Stimulated activated CD4-positive, alpha-beta T cell treated with anti-CD3 and anti-CD28 coated beads, Interleukin-15, amount 100 ng/mL, for 48 hours (primary cell): ENCODE data around the gene COQ8A.
"Not testable (repeated sequence)": the region's sequence is repeated elsewhere in the genome, so short reads cannot be mapped to it uniquely, and the experiment has no call there.

Experiments
- DNase-seq, 2 donors: peaks; one replicate each; pipeline ENCODE4 v3.0.0-alpha.2; 2020; ENCODE audit warnings: low read depth in 2 of 2

The COQ8A gene

GRCh38 chr1:226929260-226930111 is 10.6 kb upstream of the COQ8A start:
- not testable (repeated sequence) for DNase-seq

- DNase-seq, result no peak
Measured at GRCh38 chr1:226934483-226935237, 5.4 kb upstream of the COQ8A start.

GRCh38 chr1:226937940-226938725 is 2.0 kb upstream of the COQ8A start:
- DNase-seq, result no peak

- no peak for DNase-seq
Measured at GRCh38 chr1:226938903-226939437, 1.1 kb upstream of the COQ8A start.

GRCh38 chr1:226939438-226940028 is 561 bp upstream of the COQ8A start:
- DNase-seq, result peak; percentile 44 to 50

GRCh38 chr1:226940806-226941067 is 643 bp downstream of the COQ8A start:
- DNase-seq, result no peak

GRCh38 chr1:226942392-226942791 is 2.3 kb downstream of the COQ8A start:
- DNase-seq, result no peak

GRCh38 chr1:226943156-226943555 is 3.1 kb downstream of the COQ8A start:
- DNase-seq, result no peak

GRCh38 chr1:226943927-226944326 is 3.8 kb downstream of the COQ8A start:
- DNase-seq, result no peak

- DNase-seq, result no peak
Measured at GRCh38 chr1:226945106-226945857, 5.2 kb downstream of the COQ8A start.

GRCh38 chr1:226945858-226946245 is 5.8 kb downstream of the COQ8A start:
- DNase-seq, result no peak

GRCh38 chr1:226946285-226946684 is 6.2 kb downstream of the COQ8A start:
- DNase-seq, result no peak

- DNase-seq, result no peak
Measured at GRCh38 chr1:226946841-226947240, 6.7 kb downstream of the COQ8A start.

GRCh38 chr1:226948051-226948450 is 8.0 kb downstream of the COQ8A start:
- DNase-seq, result no peak

GRCh38 chr1:226948480-226948879 is 8.4 kb downstream of the COQ8A start:
- DNase-seq, result no peak

- DNase-seq, result no peak
Measured at GRCh38 chr1:226948996-226949395, 8.9 kb downstream of the COQ8A start.

GRCh38 chr1:226949401-226949800 is 9.3 kb downstream of the COQ8A start:
- no peak for DNase-seq

GRCh38 chr1:226950316-226950715 is 10.2 kb downstream of the COQ8A start:
- DNase-seq, result no peak

GRCh38 chr1:226950871-226951270 is 10.8 kb downstream of the COQ8A start:
- no peak for DNase-seq

- no peak for DNase-seq
Measured at GRCh38 chr1:226951286-226952117, 11.4 kb downstream of the COQ8A start.
